Hematopoietic multipotent progenitor cell treated with erythropoietin and hydrocortisone succinate and interleukin-3 and kit ligand, for 17 days (in vitro differentiated cells): Measurements from ENCODE around the gene MRGPRD.
"Not testable (repeated sequence)": the region's sequence is repeated elsewhere in the genome, so short reads cannot be mapped to it uniquely, and the experiment has no call there.

Source experiments
- DNase-seq: peaks from one replicate; pipeline ENCODE4 v3.0.0-alpha.2; 2015; ENCODE audit warnings: low spot score

MRGPRD gene

DNA sequence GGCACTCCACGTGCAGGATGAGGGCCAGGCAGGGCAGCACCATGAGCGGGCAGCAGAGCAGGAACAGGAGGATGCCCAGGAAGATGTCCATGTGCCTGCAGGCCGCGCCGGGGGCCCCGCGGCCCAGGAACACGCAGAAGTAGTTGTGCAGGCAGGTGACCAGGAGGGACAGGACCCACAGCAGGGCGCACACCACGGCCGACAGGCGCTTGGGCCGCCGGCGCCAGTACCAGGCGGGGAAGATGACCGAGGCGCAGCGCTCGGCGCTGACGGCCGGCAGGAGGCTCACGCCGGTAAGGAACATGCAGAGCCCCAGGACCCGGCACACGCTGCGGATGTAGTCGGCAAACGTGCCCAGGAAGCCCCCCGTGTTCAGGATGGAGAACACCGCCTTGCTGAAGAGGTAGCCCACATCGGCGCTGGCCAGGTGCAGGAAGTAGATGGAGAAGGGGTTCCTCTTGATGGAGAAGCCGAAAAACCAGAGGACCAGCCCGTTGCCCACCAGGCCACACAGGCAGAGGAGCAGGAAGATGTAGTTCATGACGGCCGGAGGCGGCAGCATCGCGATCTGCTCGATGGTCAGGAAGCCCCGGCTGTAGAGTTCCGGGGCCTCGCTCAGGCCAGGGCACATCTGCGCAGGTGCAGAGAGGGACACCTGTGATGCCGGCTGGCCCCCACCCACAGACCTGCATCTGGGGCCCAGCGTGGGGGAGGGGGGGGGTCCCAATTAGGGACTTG is 25.0 kb upstream of the MRGPRD start:
- no peak for DNase-seq

DNA sequence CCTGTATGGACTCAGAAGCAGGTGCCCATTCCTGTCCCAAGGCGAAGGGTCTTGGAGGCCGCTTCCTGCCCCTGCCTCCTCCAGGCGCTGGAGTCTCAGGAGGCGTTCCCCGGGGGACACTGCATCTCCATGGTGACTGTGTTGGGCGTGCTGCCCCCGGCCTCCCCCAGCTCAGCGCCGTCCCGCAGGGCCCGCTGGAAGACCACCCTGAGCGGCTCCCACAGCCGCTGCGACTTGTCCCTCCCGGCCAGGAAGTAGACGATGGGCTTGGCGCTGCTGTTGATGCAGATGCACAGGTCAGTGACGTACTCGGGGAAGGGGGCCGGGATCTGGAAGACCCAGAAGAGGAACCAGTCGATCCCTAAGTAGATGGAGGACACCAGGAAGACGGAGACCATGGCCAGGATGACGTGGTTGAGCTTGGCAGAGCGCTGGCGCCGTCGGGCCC is 24.4 kb upstream of the MRGPRD start:
- no peak for DNase-seq

DNA sequence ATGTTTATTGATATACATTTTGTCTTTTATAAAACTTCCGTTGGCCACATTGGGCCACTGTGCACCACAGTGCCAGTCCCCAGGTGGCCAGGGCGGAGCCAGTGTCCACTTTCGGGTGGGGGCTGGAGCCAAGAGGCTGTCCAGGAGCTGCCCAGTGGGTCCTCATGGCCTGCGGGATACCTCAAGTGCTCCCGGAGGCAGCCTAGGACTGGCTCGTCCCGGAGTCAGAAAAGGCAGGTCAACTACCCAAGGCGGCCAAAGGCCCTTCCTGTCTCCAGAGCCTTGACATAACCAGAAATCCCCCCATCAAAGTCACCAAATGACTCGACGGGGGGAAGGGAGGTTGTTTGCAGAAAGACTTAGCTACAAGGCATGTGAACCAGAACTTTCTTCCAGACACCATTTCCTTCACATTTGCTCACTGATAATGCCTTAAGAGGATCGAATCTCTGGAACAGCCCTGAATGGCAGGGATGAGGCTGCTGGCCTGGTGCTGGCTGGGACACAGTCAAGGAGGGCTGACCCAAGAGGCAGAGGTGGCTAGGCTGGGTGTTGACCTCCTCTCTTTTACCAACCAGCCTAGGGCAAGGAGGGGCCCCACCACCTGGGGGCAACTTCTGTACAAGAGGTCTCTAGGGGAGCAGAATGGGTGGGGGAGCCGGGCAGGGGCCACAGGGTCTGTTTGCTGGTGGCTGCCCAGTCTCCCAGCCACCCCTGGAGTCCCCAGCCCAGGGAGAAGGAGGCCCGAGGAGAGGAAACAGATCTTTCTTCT is 23.8 kb upstream of the MRGPRD start:
- no peak for DNase-seq

- no peak for DNase-seq
Measured at GRCh38 chr11:69003866-69004367, 23.1 kb upstream of the MRGPRD start.

DNA sequence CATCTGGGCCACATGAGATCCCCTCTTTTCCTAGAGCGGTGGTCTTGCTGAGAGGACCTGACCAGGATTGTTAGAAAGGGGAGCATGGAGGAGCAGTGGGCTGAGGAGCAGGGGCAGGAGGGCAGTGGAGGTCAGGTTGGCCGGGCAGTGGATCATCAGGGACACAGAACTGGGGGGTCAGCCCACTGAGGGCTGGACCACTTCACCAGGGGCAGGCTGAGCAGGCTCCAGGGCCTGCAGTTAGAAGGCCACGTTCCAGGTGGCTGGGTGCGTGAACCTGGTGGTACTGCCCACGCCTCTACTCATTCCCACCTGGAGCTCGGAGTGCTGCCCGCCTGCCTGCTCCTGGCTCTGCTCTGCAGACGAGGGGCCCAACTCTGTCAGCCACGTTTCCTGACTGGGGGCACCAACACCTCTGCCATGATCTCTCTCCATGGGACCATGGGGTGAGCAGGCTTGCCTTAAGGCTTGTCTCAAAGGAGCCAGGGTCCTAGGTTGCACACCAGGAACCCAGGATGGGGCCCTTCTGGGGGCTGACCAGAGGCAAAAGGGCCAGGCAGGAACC is 22.6 kb upstream of the MRGPRD start:
- DNase-seq = no peak

DNA sequence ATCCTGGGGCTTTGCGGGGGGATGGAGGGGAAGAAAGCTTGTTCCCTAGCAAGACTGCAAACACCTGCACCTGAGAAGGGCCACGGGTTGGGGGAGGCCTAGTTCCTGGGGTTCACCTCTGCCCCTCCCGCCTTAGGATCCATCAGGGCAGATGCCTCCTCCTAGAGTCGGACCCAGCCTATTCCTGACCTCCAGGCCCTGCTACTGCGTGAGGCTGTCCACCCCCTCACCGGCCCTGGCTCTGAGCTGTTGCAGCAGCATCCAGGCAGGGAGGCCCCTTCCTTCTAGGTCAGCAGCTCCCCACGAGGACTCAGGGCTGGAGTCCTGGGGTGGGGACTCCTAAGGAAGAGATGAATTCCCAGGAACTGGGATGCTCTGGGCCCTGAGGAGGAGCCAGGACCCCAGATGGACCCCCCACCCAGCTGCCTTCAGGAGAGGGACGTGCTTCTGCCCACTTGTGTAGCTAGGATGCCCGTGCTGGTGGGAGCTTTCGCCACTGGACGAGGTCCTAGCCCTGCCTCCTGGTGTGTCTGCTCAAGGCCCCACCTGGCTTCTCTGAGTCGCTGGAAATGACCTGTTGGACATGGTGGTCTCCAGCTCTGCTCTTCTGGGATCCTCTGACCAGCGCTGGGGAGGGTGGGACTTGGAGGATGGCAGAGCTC is 21.9 kb upstream of the MRGPRD start:
- no peak for DNase-seq

GRCh38 chr11:69002110-69002569 is 21.4 kb upstream of the MRGPRD start:
- no peak for DNase-seq

DNA sequence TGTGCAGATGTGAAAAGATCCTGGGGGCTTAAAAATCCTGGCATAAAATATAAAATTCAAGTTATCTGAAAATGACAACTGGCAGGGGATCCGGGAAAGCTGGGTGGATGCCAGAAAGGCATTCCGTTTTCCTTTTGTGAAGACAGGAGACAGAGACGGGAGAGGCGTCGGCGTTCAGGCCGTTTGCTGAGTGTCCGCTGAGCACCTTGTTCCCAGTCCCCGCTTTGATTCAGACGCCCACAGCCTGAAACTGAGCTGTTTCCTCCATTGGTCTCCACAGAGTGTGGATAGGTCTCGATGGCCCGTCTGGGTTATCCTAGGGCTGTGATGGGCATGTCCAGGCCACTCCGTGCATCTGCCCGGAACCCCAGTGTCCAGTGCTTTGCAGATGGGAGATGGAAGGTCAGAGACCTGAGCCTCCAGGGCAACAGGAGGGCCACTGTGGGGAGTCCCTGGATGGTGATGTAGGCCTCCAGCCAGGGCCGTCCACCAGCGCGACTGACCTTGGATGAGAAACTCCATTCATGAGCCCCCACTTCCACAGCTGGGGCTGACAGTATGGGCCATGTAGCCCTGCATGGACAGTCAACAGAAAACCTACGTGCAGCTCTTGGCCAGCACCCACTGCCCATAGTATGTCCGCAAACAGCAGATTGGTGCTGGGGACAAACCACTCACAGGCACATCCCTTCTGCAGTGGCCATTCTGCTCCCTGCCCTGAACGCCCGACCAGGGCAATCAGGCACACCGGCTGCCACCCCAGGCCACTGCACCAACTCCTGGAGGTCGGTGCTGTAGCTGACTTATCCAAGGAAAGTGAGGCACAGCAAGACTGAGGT is 20.7 kb upstream of the MRGPRD start:
- no peak for DNase-seq

- DNase-seq = no peak
Measured at GRCh38 chr11:69000831-69001242, 20.1 kb upstream of the MRGPRD start.

GRCh38 chr11:69000391-69000790 is 19.6 kb upstream of the MRGPRD start:
- no peak for DNase-seq

- DNase-seq = not testable (repeated sequence)
Measured at GRCh38 chr11:68999748-69000355, 19.1 kb upstream of the MRGPRD start.

GRCh38 chr11:68999093-68999747 is 18.4 kb upstream of the MRGPRD start:
- DNase-seq = no peak

GRCh38 chr11:68998390-68998911 is 17.7 kb upstream of the MRGPRD start:
- peak; percentile 28 for DNase-seq

DNA sequence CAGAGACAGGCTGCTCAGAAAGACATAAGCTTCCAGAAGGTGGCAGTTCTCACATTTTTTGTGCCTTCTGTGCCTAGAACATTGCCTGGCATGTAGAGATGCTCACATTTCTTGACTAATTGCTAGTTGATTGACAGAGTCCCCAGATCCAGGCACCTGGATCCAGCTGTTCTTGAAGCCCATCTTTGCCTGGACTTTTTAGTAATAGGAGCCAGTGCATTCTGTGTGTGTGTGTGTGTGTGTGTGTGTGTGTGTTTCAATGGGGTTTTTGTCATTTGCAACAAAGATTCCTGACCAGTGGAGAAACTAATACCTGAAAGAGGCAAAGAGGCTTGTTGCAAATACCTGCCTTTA is 17.2 kb upstream of the MRGPRD start:
- no peak for DNase-seq

DNA sequence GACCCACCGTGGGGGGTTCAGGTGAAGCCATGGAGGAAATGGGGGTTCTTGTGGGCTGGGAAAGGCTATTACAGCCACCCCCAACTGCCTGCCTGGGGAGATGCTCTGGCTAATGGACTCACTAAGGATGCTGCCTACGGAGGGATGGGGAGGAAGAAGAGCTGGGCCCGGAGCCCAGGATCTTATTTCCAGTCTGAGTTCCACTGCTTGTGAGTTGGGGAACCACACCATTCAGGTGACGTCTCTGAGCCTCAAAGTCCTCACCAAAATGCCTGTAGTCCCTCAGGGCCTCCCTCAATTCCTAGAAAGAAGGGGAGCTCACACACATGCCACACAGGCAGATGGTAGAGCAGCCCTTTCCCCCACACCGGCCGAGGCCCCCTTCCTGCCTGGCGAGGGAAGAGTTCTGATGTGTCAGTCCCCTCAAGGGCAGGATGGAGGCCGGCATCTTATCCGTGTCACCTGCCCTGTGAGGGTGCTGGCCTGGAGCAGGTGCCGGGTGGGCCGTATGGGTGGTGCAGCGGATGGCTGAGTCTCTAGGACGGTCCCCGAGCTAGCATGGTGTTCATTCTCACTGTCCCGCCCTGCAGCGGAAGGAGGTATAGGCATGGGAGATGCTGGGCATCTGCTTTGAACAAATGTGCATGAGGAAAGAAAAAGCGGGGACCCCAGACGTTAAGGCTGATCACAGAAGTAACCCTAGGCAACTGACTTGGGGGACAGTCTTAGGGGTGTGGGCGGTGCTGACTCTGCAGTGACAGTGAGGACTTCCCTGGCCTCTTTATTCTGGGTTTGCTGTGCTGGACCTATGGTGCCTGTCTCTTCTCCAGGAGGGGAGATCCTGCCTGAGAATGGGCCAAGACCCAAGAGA is 16.6 kb upstream of the MRGPRD start:
- DNase-seq = no peak

DNA sequence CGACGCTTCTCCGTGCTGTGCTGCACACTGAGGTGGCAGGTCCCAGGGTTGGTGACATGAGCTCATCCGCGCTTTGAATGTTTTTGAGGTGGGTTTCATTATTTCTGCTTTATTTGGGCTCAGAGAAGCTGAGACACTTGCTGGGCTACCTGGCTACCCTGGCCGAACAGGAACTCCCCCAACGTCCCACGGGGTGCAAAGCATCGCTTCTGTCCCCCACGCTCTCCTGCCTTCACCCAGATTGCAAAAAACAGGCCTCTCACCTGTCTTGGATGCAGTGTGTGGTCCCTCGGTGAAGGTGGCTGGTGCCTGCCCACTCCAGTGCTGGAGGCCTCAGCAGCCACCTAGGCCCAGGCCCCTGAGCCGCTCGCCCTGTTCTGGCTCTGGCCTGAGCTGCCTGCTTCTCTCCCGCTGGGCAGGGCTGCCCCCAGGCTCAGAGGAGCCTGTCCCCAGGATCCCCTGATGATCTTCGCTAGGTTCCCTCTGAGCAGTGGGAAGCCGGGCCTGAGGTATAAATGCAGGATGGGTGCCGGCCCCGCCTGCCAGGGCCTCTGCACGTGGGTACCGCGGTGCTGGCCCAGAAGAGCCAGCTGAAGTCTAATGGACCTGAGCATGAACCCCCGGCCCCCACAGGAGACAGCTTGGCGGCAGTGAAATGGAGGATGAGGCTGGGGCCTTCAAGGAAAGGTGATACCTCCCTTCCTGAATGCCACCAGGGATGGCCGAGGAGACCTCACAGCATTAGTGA is 15.8 kb upstream of the MRGPRD start:
- DNase-seq = no peak

DNA sequence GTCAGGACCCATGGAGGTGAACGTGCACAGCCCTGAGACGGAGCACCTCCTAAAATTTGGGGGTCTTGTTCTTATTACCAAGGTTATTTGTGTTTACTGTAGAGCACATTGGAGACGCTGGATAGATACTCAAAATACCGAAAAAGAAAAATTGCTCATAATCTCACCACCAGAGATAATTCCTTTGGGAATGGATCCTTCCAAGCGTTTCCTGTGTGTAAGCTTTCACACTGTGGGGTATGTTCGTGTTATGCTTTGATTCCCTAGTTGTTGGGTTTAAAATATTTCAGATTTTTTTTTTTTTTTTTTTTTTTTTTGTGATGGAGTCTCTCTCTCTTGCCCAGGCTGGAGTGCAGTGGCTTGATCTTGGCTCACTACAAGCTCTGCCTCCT is 14.1 kb upstream of the MRGPRD start:
- no peak for DNase-seq

- DNase-seq = no peak
Measured at GRCh38 chr11:68994161-68994893, 13.5 kb upstream of the MRGPRD start.
